Activated CD8-positive, alpha-beta T cell treated with anti-CD3 and anti-CD28 coated beads for 36 hours (primary cell): ENCODE results near the gene OR11H7. TPM values are rescaled to one million over a fixed set of nuclear protein-coding genes. Genes with fewer than 3 reads are reported as not detected.
"Not testable (repeated sequence)": the region's sequence is repeated elsewhere in the genome, so short reads cannot be mapped to it uniquely, and the experiment has no call there.

Source experiments
- ATAC-seq: fragments of 200-7000 bp; cut with Tn5 transposase; one replicate; pipeline ENCODE4 v1.10.0; 2021; ENCODE audit warnings: mild to moderate bottlenecking, moderate library complexity
- CTCF ChIA-PET: fragments of 350-600 bp; sonication (Branson Sonifier 250); formaldehyde crosslinking; loops from one replicate; lab custom pipeline; 2021; ENCODE audit warnings: antibody characterized with exemption; lab: Charles Lee
- POLR2A ChIA-PET: fragments of 350-600 bp; sonication (Branson Sonifier 250); formaldehyde crosslinking; loops from one replicate; lab custom pipeline; 2021; ENCODE audit warnings: antibody characterized with exemption; lab: Charles Lee
- DNase-seq: peaks from one replicate; pipeline ENCODE4 v3.0.0-alpha.2; 2020
- H3K27ac Mint-ChIP-seq: one replicate; pipeline ENCODE4 v1.8.0; 2021; ENCODE audit warnings: mild to moderate bottlenecking, mixed read lengths
- H3K27me3 Mint-ChIP-seq: one replicate; pipeline ENCODE4 v1.8.0; 2021; ENCODE audit warnings: mixed read lengths
- H3K36me3 Mint-ChIP-seq: one replicate; pipeline ENCODE4 v1.8.0; 2021; ENCODE audit warnings: low read depth, mixed read lengths
- H3K4me1 Mint-ChIP-seq: one replicate; pipeline ENCODE4 v1.8.0; 2021; ENCODE audit warnings: low read depth, mixed read lengths
- H3K4me3 Mint-ChIP-seq: one replicate; pipeline ENCODE4 v1.8.0; 2021; ENCODE audit warnings: mild to moderate bottlenecking, moderate library complexity, mixed read lengths
- H3K9me3 Mint-ChIP-seq: one replicate; pipeline ENCODE4 v1.8.0; 2021; ENCODE audit warnings: mixed read lengths
- CTCF ChIP-seq: fragments of 200-600 bp; IDR thresholded peaks from one replicate; pipeline ENCODE4 v1.8.0; 2022; ENCODE audit warnings: antibody characterized with exemption, mild to moderate bottlenecking
- intact Hi-C: fragments of 100-400 bp; cut with micrococcal nuclease; formaldehyde crosslinking; loops from one replicate; pipeline ENCODE4 v1.10.0; 2022
- total RNA-seq, 2 experiments: library from RNA; stranded (reverse); gene quantifications; one replicate each; pipeline ENCODE4 v1.2.3, GENCODE V29; 2021

The OR11H7 gene
- total RNA-seq, 2 experiments from 2014 or later, result not detected

DNA sequence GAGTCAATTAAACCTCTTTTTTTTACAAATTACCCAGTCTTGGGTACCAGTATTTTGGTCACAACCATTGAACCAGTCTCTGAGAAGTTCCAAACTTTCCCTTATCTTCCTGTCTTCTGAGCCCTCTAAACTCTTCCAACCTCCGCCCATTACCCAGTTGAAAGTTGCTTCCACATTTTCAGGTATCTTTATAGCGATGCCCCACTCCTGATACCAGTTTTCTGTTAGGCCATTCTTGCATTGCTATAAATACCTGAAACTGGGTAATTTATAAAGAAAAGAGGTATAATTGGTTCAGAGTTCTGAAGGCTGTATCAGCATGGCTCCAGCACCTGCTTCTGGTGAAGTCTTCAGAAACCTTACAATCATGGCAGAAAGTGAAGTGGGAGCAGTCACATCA, 45.3 kb downstream of the OR11H7 start:
- Mint-ChIP-seq H3K4me1 (peaks cover 7% of the 10 kb centered on the region), H3K9me3 (peaks cover 34% of the 10 kb centered on the region), H3K27me3 (no peaks in the 10 kb centered on the region), H3K36me3 (peaks cover 42% of the 10 kb centered on the region), H3K27ac (no peak overlapping the region), H3K4me3 (no peak overlapping the region)
- intact Hi-C loops, result no loop called here
- DNase-seq (no peak), ATAC-seq (no peak)
- POLR2A ChIA-PET, result no interaction called here
- CTCF ChIA-PET, result no interaction called here
- no peak for TF ChIP-seq CTCF

GRCh38 chr14:20277409-20277808, 48.6 kb downstream of the OR11H7 start:
- ATAC-seq, result no peak
- Mint-ChIP-seq H3K36me3 (peaks cover 58% of the 10 kb centered on the region), H3K27ac (no peak overlapping the region), H3K9me3 (peaks cover 26% of the 10 kb centered on the region), H3K4me3 (no peak overlapping the region), H3K4me1 (peaks cover 20% of the 10 kb centered on the region), H3K27me3 (no peaks in the 10 kb centered on the region)
- no peak for TF ChIP-seq CTCF
- CTCF ChIA-PET, result no interaction called here
- intact Hi-C loops, result no loop called here
- no peak for DNase-seq
- POLR2A ChIA-PET, result no interaction called here

GRCh38 chr14:20278414-20278813, 49.6 kb downstream of the OR11H7 start:
- TF ChIP-seq CTCF, result no peak
- Mint-ChIP-seq H3K4me1 (peaks cover 20% of the 10 kb centered on the region), H3K4me3 (no peak overlapping the region), H3K27me3 (no peaks in the 10 kb centered on the region), H3K36me3 (peaks cover 65% of the 10 kb centered on the region), H3K9me3 (peaks cover 24% of the 10 kb centered on the region), H3K27ac (no peak overlapping the region)
- ChIA-PET CTCF (no interaction called here), POLR2A (no interaction called here)
- intact Hi-C loops, result no loop called here
- DNase-seq (peak; percentile 9), ATAC-seq (no peak)

GRCh38 chr14:20280265-20280664, 51.5 kb downstream of the OR11H7 start:
- H3K4me1 Mint-ChIP-seq, result peaks cover 20% of the 10 kb centered on the region
- H3K4me3 Mint-ChIP-seq, H3K27ac Mint-ChIP-seq, CTCF ChIA-PET, ATAC-seq, POLR2A ChIA-PET, DNase-seq, intact Hi-C loops, H3K27me3 Mint-ChIP-seq: not testable (repeated sequence)
- peaks cover 15% of the 10 kb centered on the region for H3K9me3 Mint-ChIP-seq
- H3K36me3 Mint-ChIP-seq, result peaks cover 64% of the 10 kb centered on the region

Other genes with a start within 250 kb of the OR11H7 start
- gene OR4Q2, start 226.8 kb upstream of the OR11H7 start, total RNA-seq, result not detected
- gene OR4K14, start 209.7 kb upstream of the OR11H7 start, total RNA-seq, result not detected
- gene OR4K13, start 192.9 kb upstream of the OR11H7 start, total RNA-seq, result not detected
- gene OR4L1, start 168.9 kb upstream of the OR11H7 start, total RNA-seq, result not detected
- gene OR4K17, start 118.2 kb upstream of the OR11H7 start, total RNA-seq, result not detected
- gene OR4N5, start 90.2 kb upstream of the OR11H7 start, total RNA-seq, result not detected
- gene OR11G2, start 38.1 kb upstream of the OR11H7 start, total RNA-seq, result not detected
- gene OR11H6, start 5.3 kb upstream of the OR11H7 start, total RNA-seq, result not detected
- gene OR11H4, start 10.3 kb downstream of the OR11H7 start, total RNA-seq, result not detected
- 10 to 100 TPM; 20.6 to 20.8 TPM for gene TTC5, start 77.0 kb downstream of the OR11H7 start, total RNA-seq
- 10 to 100 TPM; 79.0 to 82.7 TPM for gene CCNB1IP1, start 104.3 kb downstream of the OR11H7 start, total RNA-seq
- 10 to 100 TPM; 45.7 to 46.5 TPM for gene PARP2, start 114.7 kb downstream of the OR11H7 start, total RNA-seq
- gene TEP1, start 184.5 kb downstream of the OR11H7 start, total RNA-seq, result 10 to 100 TPM; 22.8 to 25.3 TPM
- gene KLHL33, start 207.2 kb downstream of the OR11H7 start, total RNA-seq, result under 1 TPM; 0.54 to 0.59 TPM
- gene OSGEP, start 225.8 kb downstream of the OR11H7 start, total RNA-seq, result 10 to 100 TPM; 39.5 to 40.7 TPM
- gene APEX1, start 226.2 kb downstream of the OR11H7 start, total RNA-seq, result 100 to 1,000 TPM; 196 to 211 TPM
- 10 to 100 TPM; 21.0 to 27.3 TPM for gene PIP4P1, start 232.5 kb downstream of the OR11H7 start, total RNA-seq
- gene PNP, start 240.4 kb downstream of the OR11H7 start, total RNA-seq, result 100 to 1,000 TPM; 176 to 183 TPM